NOMO-1 treated with DMSO at 0.1 percent for 48 hours (cell line): ENCODE results near the gene MRTFA.

ENCODE experiments used
- DNase-seq: peaks from one replicate; lab custom pipeline; 2025; ENCODE audit not compliant: unreplicated experiment; lab: John Stamatoyannopoulos, UW

Gene MRTFA

DNA sequence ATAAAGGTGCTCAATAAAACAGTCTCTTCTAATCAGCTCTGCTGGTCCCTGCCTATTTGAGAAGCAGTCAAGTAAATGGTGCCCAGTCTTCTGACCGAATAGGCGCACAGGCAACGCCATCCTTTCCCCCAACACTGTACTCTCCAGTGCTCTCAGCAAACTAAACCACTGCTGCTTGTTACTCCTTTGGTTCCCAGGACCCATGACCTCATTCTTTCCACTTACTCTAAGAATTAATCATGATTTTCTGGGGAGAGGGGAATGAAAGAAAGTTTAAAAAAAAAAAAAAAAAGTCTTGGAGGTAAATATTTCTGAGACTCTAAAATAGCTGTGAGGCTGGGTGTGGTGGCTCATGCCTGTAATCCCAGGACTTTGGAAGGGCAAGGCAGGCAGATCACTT lies 202.4 kb downstream of the MRTFA start:
- DNase-seq, result no peak

- peak; percentile 39 for DNase-seq
Measured at GRCh38 chr22:40433416-40434090, 203.0 kb downstream of the MRTFA start.

DNA sequence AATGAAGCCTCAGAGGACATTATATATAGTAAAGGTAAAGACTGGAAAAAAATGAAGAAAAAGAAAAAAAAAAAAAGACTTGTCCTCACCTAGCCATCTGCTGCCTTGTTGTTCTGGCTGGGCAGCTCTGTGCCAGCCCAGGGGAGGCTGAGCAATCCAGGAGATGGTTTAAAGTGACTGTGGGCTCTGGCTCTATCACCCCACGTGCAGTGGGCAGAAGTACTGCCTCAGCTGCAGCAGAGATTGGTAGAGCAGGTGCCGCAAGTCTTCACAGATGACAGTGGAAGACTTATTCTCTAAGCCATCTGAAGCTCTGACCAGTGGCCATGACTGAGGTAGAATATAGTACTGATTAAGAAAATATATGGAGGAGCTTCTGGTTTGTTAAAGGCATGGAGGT lies 203.9 kb downstream of the MRTFA start:
- DNase-seq, result no peak

GRCh38 chr22:40432157-40432556 lies 204.4 kb downstream of the MRTFA start:
- peak; percentile 18 for DNase-seq

DNA sequence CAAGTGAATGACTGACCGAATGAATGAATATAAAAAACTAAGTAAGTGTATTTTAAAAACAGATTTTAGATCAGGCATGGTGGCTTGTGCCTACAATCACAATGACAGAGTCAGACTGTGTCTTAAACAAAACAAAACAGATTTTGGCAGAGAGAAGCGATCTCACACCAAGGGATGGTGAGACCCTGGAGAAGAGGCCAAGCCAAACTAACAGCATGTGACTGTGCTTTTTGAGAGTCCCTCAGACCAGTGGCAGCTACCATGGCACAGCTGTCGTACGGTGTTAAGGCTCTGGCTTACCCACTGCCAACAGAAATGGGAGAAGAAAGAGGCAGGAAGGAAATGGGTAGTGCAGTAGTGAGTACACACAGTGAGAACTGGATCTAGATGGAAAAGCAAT lies 205.5 kb downstream of the MRTFA start:
- no peak for DNase-seq

DNA sequence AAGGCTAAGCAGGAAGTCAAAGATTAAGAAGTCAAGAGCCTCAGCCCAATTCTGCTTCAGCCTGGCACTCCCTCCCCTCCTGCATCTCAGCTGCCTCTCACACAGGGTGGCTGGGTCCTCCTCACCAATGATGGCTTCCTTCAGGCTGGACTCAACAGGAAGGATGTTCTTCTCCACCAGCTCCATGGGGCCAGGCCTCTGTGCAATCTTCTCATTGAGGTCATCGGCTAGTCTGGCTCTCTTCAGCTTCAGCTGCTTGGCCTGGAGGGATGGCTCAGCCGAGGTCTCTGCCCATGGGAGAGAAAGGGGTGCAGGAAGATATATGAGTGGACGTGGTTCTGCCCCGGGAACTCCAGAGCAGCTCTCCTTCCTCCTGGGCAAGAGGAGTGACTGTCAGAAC lies 207.0 kb downstream of the MRTFA start:
- no peak for DNase-seq

- no peak for DNase-seq
Measured at GRCh38 chr22:40428796-40429195, 207.7 kb downstream of the MRTFA start.

GRCh38 chr22:40426594-40427333 lies 209.8 kb downstream of the MRTFA start:
- DNase-seq, result no peak

- DNase-seq, result no peak
Measured at GRCh38 chr22:40425082-40425481, 211.4 kb downstream of the MRTFA start.

GRCh38 chr22:40423882-40424640 lies 212.5 kb downstream of the MRTFA start:
- no peak for DNase-seq

- DNase-seq, result no peak
Measured at GRCh38 chr22:40423310-40423688, 213.2 kb downstream of the MRTFA start.

DNA sequence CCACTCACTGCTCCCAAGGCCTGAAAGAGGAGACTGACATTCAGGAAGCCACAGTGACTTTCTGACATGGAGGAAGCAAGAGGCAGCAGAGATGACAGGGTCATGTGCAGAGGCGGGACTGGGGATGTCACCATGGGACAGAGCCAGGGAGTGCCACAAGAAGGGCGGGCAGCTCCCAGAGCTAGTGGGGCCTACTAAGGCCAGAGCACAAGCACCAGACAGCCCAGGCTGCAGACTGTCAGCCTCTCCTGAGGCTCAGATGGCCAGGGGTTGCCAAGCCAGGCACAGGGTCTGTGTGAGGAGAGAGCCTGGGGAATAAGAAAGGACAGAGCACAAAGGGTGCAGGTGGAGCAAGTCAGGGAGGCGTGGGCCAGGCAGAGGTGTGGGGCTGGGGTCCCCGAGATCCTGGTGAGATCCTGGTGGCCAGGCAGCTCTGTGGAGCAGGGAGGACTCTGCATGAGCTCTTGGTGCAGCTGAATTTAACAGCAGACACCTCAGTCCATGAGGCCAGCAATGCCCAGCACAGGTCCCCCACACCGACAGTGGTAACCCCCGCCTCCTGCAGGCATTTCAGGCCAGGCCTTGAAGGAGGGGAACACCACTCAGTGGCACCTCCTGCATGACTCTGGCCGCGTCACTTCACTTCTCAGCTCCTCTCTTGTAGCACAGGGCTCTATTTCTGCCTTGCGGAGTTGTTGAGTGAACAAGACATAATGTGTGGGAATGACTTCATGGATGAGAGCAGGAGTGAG lies 213.8 kb downstream of the MRTFA start:
- no peak for DNase-seq

DNA sequence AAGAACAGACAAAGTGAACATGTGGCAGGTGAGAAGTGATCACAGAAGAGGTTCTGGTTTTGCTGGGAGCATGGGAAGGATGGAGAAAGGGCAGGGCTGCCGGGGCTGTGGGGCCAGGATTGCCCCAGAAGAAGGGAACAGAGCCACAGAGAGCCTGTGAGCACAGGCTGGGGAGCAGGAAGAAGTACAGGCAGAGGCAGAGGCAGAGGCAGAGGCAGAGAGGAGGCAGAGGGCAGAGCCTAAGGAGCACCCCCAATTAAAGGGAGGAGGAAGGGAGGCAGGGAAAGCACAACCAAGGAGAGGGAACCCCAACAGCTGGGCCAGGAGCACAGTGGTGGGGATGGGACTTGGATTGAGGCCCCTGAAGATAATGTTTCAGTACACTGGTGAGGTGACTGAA lies 214.6 kb downstream of the MRTFA start:
- no peak for DNase-seq

DNA sequence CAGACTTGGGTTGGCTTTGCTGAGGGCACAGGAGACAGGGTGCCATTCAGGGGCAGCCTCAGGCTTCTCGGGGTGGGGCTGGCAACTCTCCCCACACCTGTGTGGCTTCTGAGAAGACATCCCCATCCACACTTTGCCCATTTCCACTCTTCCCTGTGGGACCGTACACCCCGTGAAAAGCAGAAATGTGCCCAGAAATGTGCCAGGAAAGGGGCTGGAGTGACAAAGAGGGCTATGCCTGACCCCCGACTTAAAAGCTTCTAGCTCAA lies 215.5 kb downstream of the MRTFA start:
- DNase-seq, result no peak

GRCh38 chr22:40420341-40421081 lies 216.0 kb downstream of the MRTFA start:
- DNase-seq, result no peak

GRCh38 chr22:40419718-40420117 lies 216.8 kb downstream of the MRTFA start:
- DNase-seq, result no peak

DNA sequence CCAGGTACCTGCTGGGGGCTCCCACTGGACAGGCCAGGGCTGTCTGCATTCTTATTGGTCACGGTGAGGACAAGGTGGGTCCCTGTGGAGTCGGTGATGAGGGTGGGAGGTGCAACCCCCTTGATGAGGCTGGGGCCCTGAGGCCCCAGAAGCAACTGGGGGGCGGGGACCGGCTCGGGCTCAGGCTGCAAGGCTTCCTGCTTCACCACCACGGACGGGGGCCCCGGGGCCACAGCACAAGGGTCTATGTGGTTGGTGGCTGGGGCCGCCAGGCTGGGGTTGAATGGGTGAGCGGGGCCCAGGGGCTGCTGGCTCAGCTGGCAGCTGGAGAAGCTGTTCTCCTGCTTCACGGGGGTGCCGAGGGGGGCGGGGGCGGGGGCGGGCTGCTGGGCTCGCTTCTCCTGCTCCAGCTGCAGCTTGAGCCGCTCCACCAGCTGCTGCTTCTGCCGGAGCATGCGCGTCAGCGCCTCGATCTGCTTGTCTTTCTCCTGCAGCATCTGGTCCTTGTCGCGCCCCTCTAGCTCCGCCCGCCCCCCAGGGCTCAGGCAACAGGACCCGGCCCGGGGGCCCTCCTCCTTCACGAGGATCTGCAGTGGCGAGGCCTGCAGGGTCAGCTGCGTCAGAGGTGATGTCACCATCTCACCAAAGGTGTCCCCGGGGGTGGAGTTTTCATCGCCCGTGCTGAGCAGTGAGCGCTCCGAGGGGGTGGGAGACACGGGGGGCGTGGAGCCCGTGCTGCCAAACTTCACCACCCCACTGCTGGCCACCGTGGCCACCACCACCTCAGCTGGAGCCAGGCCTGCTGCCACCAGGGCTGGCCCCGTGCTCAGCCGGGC lies 217.9 kb downstream of the MRTFA start:
- DNase-seq, result no peak

DNA sequence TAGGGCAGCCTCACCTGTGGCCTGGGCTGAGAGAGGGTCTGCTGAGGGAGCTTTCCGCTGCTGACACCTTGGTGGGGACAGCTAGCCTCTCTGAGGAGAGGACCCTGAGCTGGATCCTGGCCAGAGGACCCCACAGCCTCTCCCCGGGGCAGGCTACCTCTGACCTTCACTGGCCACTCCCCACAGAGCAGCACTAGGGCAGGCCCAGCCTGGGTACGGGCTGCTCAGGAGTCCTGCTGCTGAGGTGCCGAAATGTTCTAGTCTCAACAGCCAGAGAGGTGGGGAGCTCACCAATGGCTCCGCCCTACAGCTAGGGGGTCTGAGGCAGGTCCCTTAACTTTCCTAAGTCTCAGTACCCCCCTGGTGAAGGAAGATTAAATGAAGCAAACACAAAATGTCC lies 218.6 kb downstream of the MRTFA start:
- no peak for DNase-seq

DNA sequence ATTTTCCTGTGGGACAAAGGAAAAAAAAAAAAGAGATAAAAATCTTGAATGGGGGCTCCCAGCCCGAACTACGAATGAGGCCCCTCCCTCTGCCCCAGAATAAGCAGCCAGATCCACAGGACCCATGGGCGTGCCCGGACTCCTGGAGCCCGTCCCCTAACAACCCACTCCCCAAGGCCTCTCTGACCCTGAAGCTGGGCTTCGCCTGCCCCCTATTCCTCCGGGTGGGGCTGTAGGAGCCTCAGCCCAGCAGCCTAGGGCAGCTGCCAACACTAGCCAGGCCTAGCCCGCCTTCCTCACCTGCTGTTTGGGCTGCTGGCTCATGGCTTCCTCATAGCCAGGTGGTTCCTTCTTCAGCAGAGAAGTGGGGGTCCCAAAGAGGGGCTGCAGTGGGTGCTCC lies 219.5 kb downstream of the MRTFA start:
- no peak for DNase-seq

DNA sequence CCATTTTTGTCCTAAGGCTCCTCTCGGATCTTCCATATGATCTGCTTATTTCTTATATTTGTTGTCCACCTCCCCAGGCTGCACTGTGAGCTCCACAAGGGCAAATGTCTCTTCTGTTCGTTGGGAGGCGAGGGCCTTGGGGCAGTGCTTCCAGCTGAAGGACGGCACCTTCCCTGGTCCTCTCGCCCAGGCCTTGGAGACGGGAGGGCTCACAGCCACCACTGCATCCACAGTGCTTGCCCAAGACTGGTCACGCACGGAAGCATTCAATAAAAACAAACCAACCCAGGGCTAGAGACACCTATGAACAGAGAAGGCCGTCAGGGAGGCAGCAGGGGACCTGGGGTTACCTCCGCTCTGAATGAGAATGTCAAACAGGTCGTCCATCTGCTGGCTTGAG lies 219.9 kb downstream of the MRTFA start:
- no peak for DNase-seq
